ENCODE measurements around the gene NUDT15. TPM values are rescaled to one million over a fixed set of nuclear protein-coding genes. Genes with fewer than 3 reads are reported as not detected.
A peak's percentile ranks its signal among the peaks of the same experiment; 100 is the strongest.

Gene NUDT15
- total and polyA plus RNA-seq, 2 of the 8 experiments (the other 6 are each of a cell fraction or from before 2014, with no cell fraction given) = 37.8 to 65.9 TPM

- peaks cover 6% of the 10 kb centered on the region for H3K23me2 ChIP-seq (ENCODE audit: low read depth, low read length)
- no peak within 1 kb of the TSS for H2BK120ac ChIP-seq (replicated peaks; ENCODE audit: low read depth, low read length)
- H3K79me1 ChIP-seq (ENCODE audit: low read depth, low read length) = peaks cover 4% of the 10 kb centered on the region; the same call in 1 of the 2 replicates
- H3K4ac ChIP-seq (replicated peaks; ENCODE audit: insufficient read length, low read depth, low read length) = no peak within 1 kb of the TSS
- no peak within 1 kb of the TSS for H2BK20ac ChIP-seq (ENCODE audit: low read length)
- H4K20me1 ChIP-seq (replicated peaks in 1 of 2; ENCODE audit: control insufficient read depth in 1 of 2, insufficient read depth in 2 of 2, low read length in 2 of 2) = peaks cover 0 to 2% of the 10 kb centered on the region in 2 experiments
- H2AFZ ChIP-seq (ENCODE audit: low read length) = no peak within 1 kb of the TSS
- DNase-seq (ENCODE audit: low read depth in 1 of 2, low spot score in 2 of 2) = peak; percentile 78 to 100
- no peak within 1 kb of the TSS for H3K18ac ChIP-seq (ENCODE audit: extremely low read depth, low read length)
- peak within 1 kb of the TSS; percentile 62 for H4K5ac ChIP-seq (ENCODE audit: insufficient read length, low read depth, low read length)
- H3K9ac ChIP-seq (replicated peaks in 1 of 4; ENCODE audit: extremely low read depth in 1 of 4, low read depth in 3 of 4, low read length in 3 of 4) = peak within 1 kb of the TSS; percentile 77 to 95 (median 86)
- no peaks in the 10 kb centered on the region; a peak in 1 of 8 replicates for H3K36me3 ChIP-seq (ENCODE audit: control insufficient read depth in 2 of 4, insufficient read depth in 4 of 4, low read length in 3 of 4)
- peak within 1 kb of the TSS; percentile 80 for H2BK5ac ChIP-seq (ENCODE audit: low read depth, low read length)
- peaks cover 0 to 7% (median 0%) of the 10 kb centered on the region in 4 experiments; a peak in 2 of 7 replicates for H3K4me1 ChIP-seq (replicated peaks in 1 of 4; ENCODE audit: control insufficient read depth in 3 of 4, insufficient read depth in 4 of 4, low read length in 3 of 4)
- H2AK5ac ChIP-seq (ENCODE audit: low read depth, low read length) = no peak within 1 kb of the TSS
- no peaks in the 10 kb centered on the region for H3K27me3 ChIP-seq (replicated peaks in 1 of 4; ENCODE audit: control insufficient read depth in 3 of 4, extremely low read depth in 1 of 4, insufficient read depth in 3 of 4, low read length in 3 of 4)
- peak within 1 kb of the TSS; percentile 88; the same call in 1 of the 2 replicates for H3K27ac ChIP-seq (ENCODE audit: low read depth, low read length)
- H3K14ac ChIP-seq (ENCODE audit: insufficient read length) = no peak within 1 kb of the TSS
- peak within 1 kb of the TSS; percentile 35 for H3K56ac ChIP-seq (replicated peaks; ENCODE audit: insufficient read length, low read depth, low read length)
- no peak within 1 kb of the TSS for H2BK12ac ChIP-seq (ENCODE audit: low read depth, low read length)
- H2BK15ac ChIP-seq (ENCODE audit: low read length) = no peak within 1 kb of the TSS
- peak within 1 kb of the TSS; percentile 77 to 97 for H3K4me2 ChIP-seq (ENCODE audit: insufficient read depth in 1 of 2, low read depth in 2 of 2, low read length in 2 of 2)
- H4K8ac ChIP-seq (ENCODE audit: extremely low read depth, insufficient read depth, low read length) = peak within 1 kb of the TSS; percentile 94
- no peak for FAIRE-seq
- peak within 1 kb of the TSS; percentile 39 for H4K91ac ChIP-seq (replicated peaks; ENCODE audit: insufficient read length, low read length)
- no peaks in the 10 kb centered on the region for H3K9me3 ChIP-seq (ENCODE audit: insufficient read depth in 2 of 2, low read depth in 1 of 2, low read length in 1 of 2)
- ChIA-PET CTCF (ENCODE audit: partially characterized antibody) (interaction anchor here (0.6 to 2.0 kb wide), 11 partner anchors 10 to 470 kb away, joined by 3 to 10 read pairs (median 4); partner anchors contain the start of gene NUDT15), POLR2A (ENCODE audit: partially characterized antibody) (interaction anchor here (0.6 to 1.6 kb wide), 7 partner anchors 58 to 533 kb away, joined by 3 to 6 read pairs (median 5); partner anchors contain the start of genes ITM2B, NUDT15 and SUCLA2)
- H3K4me3 ChIP-seq (ENCODE audit: extremely low read depth in 1 of 4, insufficient read depth in 2 of 4, low read depth in 3 of 4, low read length in 4 of 4) = peak within 1 kb of the TSS; percentile 73 to 99 (median 92)
- peaks cover 31 to 50% of the 10 kb centered on the region in 2 experiments for H3K79me2 ChIP-seq (ENCODE audit: control insufficient read depth in 1 of 2, insufficient read depth in 2 of 2, low read length in 2 of 2)
- 9% methylated on average over 47 of the region's 54 CpGs; no CpG with 5 or more reads in 1 of the 2 experiments for WGBS, 2 experiments (ENCODE audit: extremely low coverage in 1 of 2, insufficient coverage in 1 of 2, insufficient read length in 1 of 2, insufficient replicate concordance in 2 of 2, low coverage in 1 of 2, low lambda C conversion rate in 2 of 2, missing lambda C conversion rate in 1 of 2)
- H3K23ac ChIP-seq (ENCODE audit: insufficient read length) = no peak within 1 kb of the TSS
- no peak for TF ChIP-seq ATF2 (IDR thresholded peaks at IDR 0.05; ENCODE audit: low read length)
- TF ChIP-seq JUND (IDR thresholded peaks at IDR 0.05; ENCODE audit: low read length) = peak; percentile 67
- TF ChIP-seq KDM1A (IDR thresholded peaks at IDR 0.05; ENCODE audit: borderline replicate concordance, low read length) = no peak
- no peak for TF ChIP-seq ZNF274 (IDR thresholded peaks at IDR 0.05; ENCODE audit: borderline replicate concordance, extremely low read depth, low read length)
- no peak for TF ChIP-seq EZH2 (IDR thresholded peaks at IDR 0.05; ENCODE audit: low read depth, low read length, severe bottlenecking)
- TF ChIP-seq CEBPB (IDR thresholded peaks at IDR 0.05; ENCODE audit: low read depth, low read length) = no peak
- no peak for TF ChIP-seq SP4 (IDR thresholded peaks at IDR 0.05; ENCODE audit: low read length)
- no peak for TF ChIP-seq RNF2 (IDR thresholded peaks at IDR 0.05; ENCODE audit: borderline replicate concordance, low read depth, low read length, missing control alignments, poor library complexity, severe bottlenecking)
- TF ChIP-seq RAD21 (IDR thresholded peaks at IDR 0.05 in 1 of 2, conservative IDR thresholded peaks at IDR 0.05 in 1 of 2; ENCODE audit: low read depth in 2 of 2, low read length in 2 of 2) = peak; percentile 48 to 55
Observed at GRCh38 chr13:48094781-48095502, 57.4 kb downstream of the NUDT15 start, which contains the start of gene MED4. Gene MED4 (minus strand): TSS chr13:48095104. CDS start chr13:48095078, 26 bp downstream.
